HG02970 (cell line): Measurements from ENCODE around the gene FAM163B.
"Not testable (repeated sequence)": the region's sequence is repeated elsewhere in the genome, so short reads cannot be mapped to it uniquely, and the experiment has no call there.

Experiments used
- ATAC-seq: cut with Tn5 transposase; IDR thresholded peaks from one replicate; pipeline ENCODE4 v1.9.1; 2021; ENCODE audit warnings: mild to moderate bottlenecking, moderate library complexity, moderate number of reproducible peaks; ENCODE audit not compliant: unreplicated experiment, low FRiP score

The FAM163B gene

GRCh38 chr9:133573791-133574515, 35.2 kb downstream of the FAM163B start:
- no peak for ATAC-seq

GRCh38 chr9:133572821-133573361, 36.3 kb downstream of the FAM163B start:
- ATAC-seq = no peak

DNA sequence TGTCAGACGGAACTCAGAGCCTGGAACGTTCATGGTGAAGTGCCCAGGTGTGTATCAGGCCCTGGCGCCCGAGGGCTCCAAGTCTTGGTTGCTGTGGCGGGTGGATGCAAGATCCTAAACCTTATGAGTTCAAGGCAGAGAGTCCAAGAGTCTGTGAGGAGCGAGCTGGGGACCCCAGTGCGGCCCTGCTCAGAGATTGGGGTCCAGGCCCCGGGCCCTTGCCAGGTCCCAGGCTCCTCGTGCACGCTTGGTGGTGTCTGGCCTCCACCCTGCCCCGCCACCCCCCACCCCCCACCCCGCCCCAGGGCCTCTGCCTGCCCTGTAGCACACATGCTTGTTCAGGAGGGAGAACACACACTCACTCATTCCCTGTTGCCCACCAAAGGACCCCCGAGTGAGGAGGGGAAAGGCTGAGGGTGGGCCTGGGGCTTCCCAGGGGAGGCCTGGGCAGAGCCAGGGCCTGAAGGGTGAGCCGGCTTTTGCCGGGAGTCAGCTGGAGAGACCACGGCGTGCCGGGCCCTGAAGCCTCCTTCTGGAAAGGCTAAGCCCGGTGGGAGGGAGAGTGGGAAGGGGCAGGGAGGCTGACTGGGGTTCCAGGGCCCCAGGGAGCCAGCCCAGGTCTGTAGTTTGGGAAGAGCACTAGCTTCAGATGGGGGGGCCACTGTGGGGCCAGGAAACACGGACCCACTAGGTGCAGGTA, 37.1 kb downstream of the FAM163B start:
- no peak for ATAC-seq

DNA sequence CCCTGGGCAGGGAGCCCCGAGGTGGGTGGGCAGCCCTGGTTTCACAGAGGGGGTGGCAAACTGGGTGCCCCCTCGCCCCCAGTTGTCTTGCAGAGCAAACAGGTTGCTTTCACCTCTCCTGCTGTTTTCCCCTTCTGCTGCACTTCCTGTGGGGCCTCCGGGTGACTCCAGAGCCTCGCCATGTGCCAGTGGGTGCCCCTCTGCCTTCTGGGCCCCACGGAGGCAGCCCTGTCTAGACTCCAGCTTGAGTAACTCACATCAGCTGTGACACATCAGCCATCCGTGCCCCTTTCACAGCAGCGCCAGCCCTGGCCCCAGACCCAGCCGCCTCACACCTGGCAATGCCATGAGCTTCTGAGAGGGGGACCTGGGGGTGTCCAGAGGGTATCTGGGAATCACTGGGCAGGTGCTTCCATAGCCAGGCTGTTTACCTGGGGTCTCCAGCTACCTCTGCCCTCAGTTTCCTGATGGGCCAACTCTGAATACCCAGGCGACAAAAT, 37.7 kb downstream of the FAM163B start:
- ATAC-seq = no peak

- ATAC-seq = no peak
Observed at GRCh38 chr9:133570691-133571080, 38.5 kb downstream of the FAM163B start.

DNA sequence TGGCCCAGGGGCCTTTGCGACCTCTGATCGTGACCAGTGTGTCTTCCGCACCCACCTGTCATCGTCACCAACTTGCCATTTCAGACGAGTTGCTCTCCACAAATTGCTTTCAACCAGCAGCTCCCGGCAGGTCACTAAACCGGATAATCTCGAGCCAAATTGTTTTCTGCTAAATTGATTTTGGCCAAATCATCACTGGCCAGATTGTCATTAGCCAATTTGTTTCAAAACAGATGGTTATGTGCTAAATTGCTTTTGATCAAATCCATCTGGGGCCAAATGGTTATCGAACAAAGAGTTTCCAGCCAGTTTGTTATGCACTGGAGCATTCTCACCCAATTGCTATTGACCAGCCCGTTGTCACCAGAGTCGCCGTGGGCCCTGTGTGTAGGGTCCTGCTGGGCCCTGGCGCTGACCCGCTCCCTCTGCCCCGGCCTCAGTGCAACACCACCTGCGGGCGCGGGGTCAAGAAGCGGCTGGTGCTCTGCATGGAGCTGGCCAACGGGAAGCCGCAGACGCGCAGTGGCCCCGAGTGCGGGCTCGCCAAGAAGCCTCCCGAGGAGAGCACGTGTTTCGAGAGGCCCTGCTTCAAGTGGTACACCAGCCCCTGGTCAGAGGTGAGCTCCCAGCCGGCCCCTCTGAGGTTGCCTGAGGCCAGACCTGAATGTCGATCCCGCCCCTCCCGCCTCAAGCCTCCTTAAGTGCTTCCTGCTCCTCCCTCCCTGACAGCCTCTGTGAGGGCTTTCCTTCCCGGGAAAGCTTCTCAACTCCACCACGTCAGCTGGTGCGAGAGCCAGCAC, 39.1 kb downstream of the FAM163B start:
- no peak for ATAC-seq

- ATAC-seq = no peak
Observed at GRCh38 chr9:133569121-133569785, 39.9 kb downstream of the FAM163B start.

- ATAC-seq = no peak
Observed at GRCh38 chr9:133568186-133568585, 41.0 kb downstream of the FAM163B start.

DNA sequence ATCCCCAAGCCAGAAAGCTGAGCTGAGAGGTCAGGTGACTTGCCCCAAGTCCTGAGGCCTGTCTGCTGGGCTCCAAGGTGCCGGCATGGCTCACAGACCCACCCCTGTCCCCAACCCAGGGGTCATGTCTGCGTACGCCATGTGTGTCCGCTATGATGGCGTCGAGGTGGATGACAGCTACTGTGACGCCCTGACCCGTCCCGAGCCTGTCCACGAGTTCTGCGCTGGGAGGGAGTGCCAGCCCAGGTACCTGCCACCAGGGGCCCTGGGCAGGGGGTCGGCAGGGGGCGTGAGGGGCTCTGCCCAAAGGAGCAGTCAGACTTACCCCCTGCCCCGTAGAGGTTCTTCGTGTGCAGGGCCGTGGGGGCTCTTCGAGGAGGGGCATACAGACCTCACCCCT, 42.4 kb downstream of the FAM163B start:
- ATAC-seq = no peak

- no peak for ATAC-seq
Observed at GRCh38 chr9:133566382-133566781, 42.8 kb downstream of the FAM163B start.

GRCh38 chr9:133564451-133565116, 44.6 kb downstream of the FAM163B start:
- no peak for ATAC-seq

DNA sequence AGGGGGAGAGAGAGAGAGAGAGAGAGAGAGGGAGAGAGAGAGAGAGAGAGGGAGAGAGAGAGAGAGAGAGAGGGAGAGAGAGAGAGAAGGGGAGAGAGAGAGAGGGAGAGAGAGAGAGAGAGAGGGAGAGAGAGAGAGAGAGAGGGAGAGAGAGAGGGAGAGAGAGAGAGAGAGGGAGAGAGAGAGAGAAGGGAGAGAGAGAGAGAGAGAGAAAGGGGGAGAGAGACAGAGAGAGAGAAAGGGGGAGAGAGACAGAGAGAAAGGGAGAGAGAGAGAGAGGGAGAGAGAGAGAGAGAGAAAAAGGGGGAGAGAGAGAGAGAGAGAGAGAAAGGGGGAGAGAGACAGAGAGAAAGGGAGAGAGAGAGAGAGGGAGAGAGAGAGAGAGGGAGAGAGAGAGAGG, 45.4 kb downstream of the FAM163B start:
- not testable (repeated sequence) for ATAC-seq

DNA sequence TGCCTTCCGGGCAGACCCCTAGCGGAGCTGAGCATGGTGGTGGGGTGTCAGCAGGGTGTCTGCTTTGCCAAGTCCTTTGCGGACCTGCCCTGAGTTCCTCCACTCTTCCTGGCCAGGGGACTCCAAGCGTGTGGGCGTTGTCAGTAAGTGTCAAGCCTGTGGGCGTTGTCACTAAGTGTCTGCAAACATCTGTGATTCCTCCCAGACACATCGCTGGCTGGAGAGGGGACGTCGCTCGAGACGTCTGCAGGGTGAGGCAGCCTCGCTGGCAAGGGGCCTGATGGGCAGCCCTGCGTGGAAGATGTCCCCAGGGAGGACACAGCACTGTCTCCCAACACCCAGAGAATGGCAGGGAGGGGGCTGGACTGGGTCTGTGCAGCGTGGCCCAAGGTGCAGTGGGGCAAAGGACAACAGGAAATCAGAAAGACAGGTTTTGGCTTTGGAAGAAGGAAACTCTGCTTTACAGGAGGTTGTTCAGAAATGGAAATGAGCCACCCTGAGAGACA, 45.8 kb downstream of the FAM163B start:
- no peak for ATAC-seq

GRCh38 chr9:133562611-133563290, 46.4 kb downstream of the FAM163B start:
- no peak for ATAC-seq

DNA sequence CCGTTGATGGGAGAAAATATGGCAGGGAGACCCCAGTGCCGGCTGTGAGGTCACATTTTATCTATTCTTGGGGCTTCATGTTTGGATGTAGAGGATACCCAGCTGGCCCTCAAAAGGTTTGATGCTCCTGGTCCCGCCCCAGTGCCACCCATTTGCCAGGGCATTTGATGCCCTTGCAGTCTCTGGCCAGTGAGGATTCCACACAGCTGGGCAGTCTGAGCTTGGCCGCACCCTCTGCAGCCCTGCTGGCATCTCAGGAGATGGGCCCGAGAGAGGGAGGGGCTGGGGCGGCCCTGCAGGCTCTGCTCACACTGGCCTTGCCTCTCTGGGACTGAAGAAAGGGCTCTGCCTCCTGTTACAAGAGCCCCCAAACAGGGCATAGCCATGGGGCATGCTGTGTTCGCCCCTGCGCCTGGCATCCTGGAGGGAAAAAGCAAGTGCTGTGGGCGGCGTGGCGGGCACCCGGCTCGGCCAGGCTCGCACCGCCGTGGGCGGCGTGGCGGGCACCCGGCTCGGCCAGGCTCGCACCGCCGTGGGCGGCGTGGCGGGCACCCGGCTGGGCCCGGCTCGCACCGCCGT, 47.1 kb downstream of the FAM163B start:
- no peak for ATAC-seq

- no peak for ATAC-seq
Observed at GRCh38 chr9:133560944-133561343, 48.2 kb downstream of the FAM163B start.

GRCh38 chr9:133560311-133560710, 48.9 kb downstream of the FAM163B start:
- ATAC-seq = no peak

DNA sequence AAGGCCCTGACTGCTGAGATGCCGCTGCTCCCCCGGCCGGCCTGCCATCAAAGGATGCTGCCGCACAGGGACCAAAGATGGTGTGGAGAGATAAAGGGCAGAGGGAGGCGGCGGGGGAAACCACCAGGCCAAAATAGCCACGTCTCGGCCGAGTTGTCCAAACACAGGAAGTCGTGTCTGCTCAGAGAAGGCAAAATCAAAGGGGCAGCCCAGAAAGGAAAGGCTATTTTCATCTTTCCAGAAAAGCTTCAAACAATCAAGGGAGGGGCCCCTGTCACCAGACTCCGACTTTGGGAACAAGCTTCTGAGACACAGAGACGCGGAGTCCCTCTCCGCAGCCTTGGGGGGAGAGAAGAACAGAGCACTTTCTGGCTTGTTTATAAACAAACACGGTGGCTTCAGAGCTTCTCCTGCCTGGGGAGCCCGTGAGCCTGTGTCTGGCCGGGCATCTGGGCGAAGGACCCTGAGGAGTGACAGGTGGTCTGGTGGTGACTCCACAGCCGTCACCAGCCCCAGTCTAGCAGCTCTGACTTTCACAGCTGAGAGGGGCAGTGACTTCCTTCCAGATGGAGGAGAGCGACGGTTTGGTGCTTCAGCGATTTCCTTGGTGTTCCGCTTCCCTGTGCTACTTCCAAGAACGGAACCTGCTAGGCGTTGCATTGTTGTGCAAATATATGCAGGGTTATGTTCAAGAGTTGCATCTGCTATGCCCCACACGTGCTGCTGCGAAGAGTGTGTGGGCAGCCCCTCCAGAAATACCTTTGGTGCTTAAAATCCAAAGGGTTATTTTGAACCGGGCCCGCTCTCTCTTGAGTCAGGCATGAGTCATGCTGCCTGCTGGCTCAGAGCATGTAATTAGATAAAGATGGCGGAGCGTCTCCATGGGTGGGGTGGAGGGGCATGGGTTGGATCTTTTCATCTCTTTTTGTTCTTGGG, 50.7 kb downstream of the FAM163B start:
- ATAC-seq = no peak
